DOHH2 (cell line): Measurements from ENCODE around the gene CYP2W1.

Experiments
- H3F3A ChIP-seq: fragments of 200-600 bp; sonication (generic), shearing (Covaris generic); 2 replicates; pipeline ENCODE4 v1.6.0; 2016; ENCODE audit warnings: antibody characterized with exemption, mild to moderate bottlenecking; ENCODE audit not compliant: control insufficient read depth, insufficient read depth
- H3K27ac ChIP-seq: fragments of 200-600 bp; sonication (generic); 2 replicates; pipeline ENCODE4 v1.5.1; 2014; ENCODE audit warnings: low read depth, mild to moderate bottlenecking, low read length, moderate library complexity
- H3K27me3 ChIP-seq: fragments of 200-600 bp; sonication (generic); 2 replicates; pipeline ENCODE4 v1.6.1; 2014; ENCODE audit warnings: mild to moderate bottlenecking, low read length, mixed read lengths; ENCODE audit not compliant: control insufficient read depth
- H3K36me3 ChIP-seq: fragments of 200-600 bp; sonication (generic); 2 replicates; pipeline ENCODE4 v1.6.1; 2014; ENCODE audit warnings: mild to moderate bottlenecking, low read length, moderate library complexity, mixed read lengths; ENCODE audit not compliant: control insufficient read depth
- H3K4me1 ChIP-seq: fragments of 200-600 bp; sonication (generic); 2 replicates; pipeline ENCODE4 v1.6.1; 2014; ENCODE audit warnings: mild to moderate bottlenecking, low read length, mixed read lengths; ENCODE audit not compliant: control insufficient read depth
- H3K4me2 ChIP-seq: fragments of 200-600 bp; sonication (generic); 2 replicates; pipeline ENCODE4 v1.6.0; 2014; ENCODE audit warnings: mild to moderate bottlenecking, low read length, moderate library complexity
- H3K4me3 ChIP-seq: fragments of 200-600 bp; sonication (generic); 2 replicates; pipeline ENCODE4 v1.5.1; 2014; ENCODE audit warnings: mild to moderate bottlenecking, low read length, mixed read lengths
- H3K79me2 ChIP-seq: fragments of 200-600 bp; sonication (generic); 2 replicates; pipeline ENCODE4 v1.6.1; 2014; ENCODE audit warnings: mild to moderate bottlenecking, low read length, mixed read lengths; ENCODE audit not compliant: control insufficient read depth
- H3K9me2 ChIP-seq: fragments of 200-600 bp; sonication (generic); replicated peaks from 2 replicates; pipeline ENCODE4 v1.6.1; 2014; ENCODE audit warnings: mild to moderate bottlenecking, low read length, mixed read lengths; ENCODE audit not compliant: control insufficient read depth
- H3K9me3 ChIP-seq: fragments of 200-600 bp; sonication (generic); 2 replicates; pipeline ENCODE4 v1.6.1; 2014; ENCODE audit warnings: antibody characterized with exemption, low read length, mixed read lengths; ENCODE audit not compliant: control insufficient read depth, insufficient read depth
- H4K20me1 ChIP-seq: fragments of 200-600 bp; sonication (generic); 2 replicates; pipeline ENCODE4 v1.6.0; 2014; ENCODE audit warnings: low read depth, mild to moderate bottlenecking, antibody characterized with exemption, low read length, moderate library complexity; ENCODE audit not compliant: control insufficient read depth, insufficient read depth
- EZH2phosphoT487 ChIP-seq: fragments of 200-600 bp; sonication (generic); IDR thresholded peaks from 2 replicates; pipeline ENCODE4 v1.6.1; 2017; ENCODE audit warnings: borderline replicate concordance, mild to moderate bottlenecking, antibody characterized with exemption, low read length, moderate library complexity, mixed read lengths
- TF ChIP-seq, protein P1 (sequence below): fragments of 200-600 bp; sonication (generic); IDR thresholded peaks from one replicate; pipeline ENCODE4 v1.5.1; 2014; ENCODE audit warnings: antibody characterized with exemption, mild to moderate bottlenecking, low read depth, low read length; ENCODE audit not compliant: poor library complexity, severe bottlenecking

Gene CYP2W1

DNA sequence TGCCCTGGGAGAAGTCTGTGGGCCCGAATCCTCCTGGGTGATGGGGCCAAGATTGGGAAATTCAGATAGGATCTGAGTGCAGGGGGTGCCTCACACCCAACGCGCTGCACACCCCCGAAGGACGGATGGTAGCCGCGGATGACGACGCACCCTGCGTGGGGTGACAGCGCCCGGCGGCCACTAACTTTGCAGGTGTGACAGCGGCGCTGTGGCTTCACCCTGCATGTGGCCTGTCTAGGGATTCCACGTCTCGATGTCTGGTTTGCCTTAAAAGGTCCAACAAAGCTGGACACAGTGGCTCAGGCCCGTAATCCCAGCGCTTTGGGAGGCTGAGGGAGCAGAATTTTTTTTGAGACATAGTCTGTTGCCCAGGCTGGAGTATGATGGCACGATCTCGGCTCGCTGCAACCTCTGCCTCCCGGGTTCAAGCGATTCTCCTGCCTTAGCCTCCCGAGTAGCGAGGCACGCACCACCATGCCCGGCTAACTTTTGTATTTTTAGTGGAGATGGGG lies 47.1 kb upstream of the CYP2W1 start:
- Histone ChIP-seq H3K9me2 (no peaks in the 10 kb centered on the region), H3K4me2 (no peak overlapping the region), H3F3A (no peaks in the 10 kb centered on the region), H4K20me1 (no peaks in the 10 kb centered on the region), H3K79me2 (no peaks in the 10 kb centered on the region), H3K27me3 (peaks cover 25% of the 10 kb centered on the region), H3K36me3 (no peaks in the 10 kb centered on the region), H3K27ac (no peak overlapping the region), H3K4me3 (no peak overlapping the region), H3K9me3 (peaks cover 14% of the 10 kb centered on the region), H3K4me1 (0 out of 2 replicates have a peak, but pooled peaks cover 2% of the 10 kb centered on the region)
- TF ChIP-seq, protein P1, sequence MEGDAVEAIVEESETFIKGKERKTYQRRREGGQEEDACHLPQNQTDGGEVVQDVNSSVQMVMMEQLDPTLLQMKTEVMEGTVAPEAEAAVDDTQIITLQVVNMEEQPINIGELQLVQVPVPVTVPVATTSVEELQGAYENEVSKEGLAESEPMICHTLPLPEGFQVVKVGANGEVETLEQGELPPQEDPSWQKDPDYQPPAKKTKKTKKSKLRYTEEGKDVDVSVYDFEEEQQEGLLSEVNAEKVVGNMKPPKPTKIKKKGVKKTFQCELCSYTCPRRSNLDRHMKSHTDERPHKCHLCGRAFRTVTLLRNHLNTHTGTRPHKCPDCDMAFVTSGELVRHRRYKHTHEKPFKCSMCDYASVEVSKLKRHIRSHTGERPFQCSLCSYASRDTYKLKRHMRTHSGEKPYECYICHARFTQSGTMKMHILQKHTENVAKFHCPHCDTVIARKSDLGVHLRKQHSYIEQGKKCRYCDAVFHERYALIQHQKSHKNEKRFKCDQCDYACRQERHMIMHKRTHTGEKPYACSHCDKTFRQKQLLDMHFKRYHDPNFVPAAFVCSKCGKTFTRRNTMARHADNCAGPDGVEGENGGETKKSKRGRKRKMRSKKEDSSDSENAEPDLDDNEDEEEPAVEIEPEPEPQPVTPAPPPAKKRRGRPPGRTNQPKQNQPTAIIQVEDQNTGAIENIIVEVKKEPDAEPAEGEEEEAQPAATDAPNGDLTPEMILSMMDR, result no peak
- no peak for TF ChIP-seq EZH2phosphoT487

DNA sequence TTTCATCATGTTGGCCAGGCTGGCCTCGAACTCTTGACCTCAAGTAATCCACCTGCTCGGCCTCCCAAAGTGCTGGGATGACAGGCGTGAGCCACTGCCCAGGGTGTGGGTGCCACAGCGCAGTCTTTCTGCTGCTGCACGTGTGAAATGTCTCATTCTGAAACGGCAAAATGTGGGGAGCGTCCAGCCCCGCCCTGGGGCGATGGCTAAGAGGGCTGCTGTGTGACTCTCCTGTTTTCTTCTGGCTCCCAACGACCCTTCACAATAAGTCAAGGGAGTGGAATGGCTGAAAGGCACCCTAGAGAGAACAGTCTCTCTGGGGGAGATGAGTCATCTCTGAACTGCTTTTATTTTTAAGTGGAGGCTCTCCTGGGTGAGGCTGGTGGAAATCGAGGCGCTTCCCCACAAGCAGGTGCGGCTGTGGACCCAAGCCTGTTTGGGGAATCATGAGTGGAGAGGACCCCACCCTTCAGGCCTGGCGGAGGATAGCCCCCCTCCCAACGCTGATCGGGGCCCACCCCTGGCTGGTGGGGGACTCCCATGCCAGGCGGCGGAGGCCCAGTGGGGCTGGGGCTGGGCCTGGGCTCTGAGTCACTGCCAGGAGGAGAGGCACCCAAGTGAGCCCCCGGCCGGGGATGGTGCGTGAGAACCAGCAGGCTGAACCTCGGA lies 46.5 kb upstream of the CYP2W1 start:
- Histone ChIP-seq H3K4me2 (no peak overlapping the region), H3K27ac (no peak overlapping the region), H4K20me1 (no peaks in the 10 kb centered on the region), H3K9me2 (no peaks in the 10 kb centered on the region), H3K4me1 (0 out of 2 replicates have a peak, but pooled peaks cover 2% of the 10 kb centered on the region), H3K9me3 (peaks cover 15% of the 10 kb centered on the region), H3K27me3 (peaks cover 22% of the 10 kb centered on the region), H3F3A (peaks cover 3% of the 10 kb centered on the region), H3K4me3 (no peak overlapping the region), H3K79me2 (no peaks in the 10 kb centered on the region), H3K36me3 (no peaks in the 10 kb centered on the region)
- TF ChIP-seq, protein P1, result no peak
- no peak for TF ChIP-seq EZH2phosphoT487

DNA sequence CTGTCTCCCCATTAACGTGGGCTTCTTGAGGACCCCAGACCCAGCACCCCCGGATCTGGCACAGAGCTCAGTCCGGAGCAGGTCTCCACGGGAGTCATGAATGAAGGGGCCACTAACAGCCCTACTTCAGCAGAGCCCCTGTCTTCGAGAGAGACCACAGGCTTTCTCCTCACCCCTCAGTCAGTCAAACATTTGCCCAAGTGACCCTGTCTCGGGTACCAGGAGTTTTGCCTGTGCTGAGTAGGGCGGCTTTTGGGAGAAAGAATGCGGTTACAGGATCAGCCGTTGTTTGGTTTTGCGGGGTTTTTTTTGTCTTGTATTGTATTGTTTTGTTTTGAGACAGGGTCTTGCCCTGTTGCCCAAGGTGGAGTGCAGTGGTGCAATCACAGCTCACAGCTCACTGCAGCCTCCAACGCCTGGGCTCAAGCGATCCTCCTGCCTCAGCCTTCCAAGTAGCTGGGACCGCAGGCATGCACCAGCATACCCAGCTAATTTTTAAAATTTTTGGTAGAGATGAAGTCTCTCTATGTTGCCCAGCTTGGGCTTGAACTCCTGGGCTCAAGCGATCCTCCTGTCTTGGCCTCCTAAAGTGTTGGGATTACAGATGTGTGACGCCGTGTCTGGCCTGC lies 45.0 kb upstream of the CYP2W1 start:
- Histone ChIP-seq H3F3A (peaks cover 4% of the 10 kb centered on the region), H3K36me3 (no peaks in the 10 kb centered on the region), H3K9me2 (no peaks in the 10 kb centered on the region), H3K27me3 (peaks cover 20% of the 10 kb centered on the region), H3K27ac (no peak overlapping the region), H3K79me2 (no peaks in the 10 kb centered on the region), H3K4me1 (0 out of 2 replicates have a peak, but pooled peaks cover 2% of the 10 kb centered on the region), H3K9me3 (peaks cover 15% of the 10 kb centered on the region), H3K4me3 (no peak overlapping the region), H3K4me2 (no peak overlapping the region), H4K20me1 (no peaks in the 10 kb centered on the region)
- TF ChIP-seq, protein P1, result no peak
- TF ChIP-seq EZH2phosphoT487, result no peak
